B cell (primary cell): ENCODE measurements around the gene ASTN2. TPM values are rescaled to one million over a fixed set of nuclear protein-coding genes. Genes with fewer than 3 reads are reported as not detected.

ENCODE experiments used
- ATAC-seq: fragments of 200-7000 bp; cut with Tn5 transposase; one replicate; pipeline ENCODE4 v1.10.0; 2021; ENCODE audit warnings: low read depth, mild to moderate bottlenecking, moderate number of reproducible peaks, moderate library complexity
- CTCF ChIA-PET: fragments of 350-600 bp; sonication (Branson Sonifier 250); formaldehyde crosslinking; loops from one replicate; lab custom pipeline; 2021; ENCODE audit warnings: antibody characterized with exemption, inconsistent platforms; lab: Charles Lee
- POLR2A ChIA-PET: fragments of 350-600 bp; sonication (Branson Sonifier 250); formaldehyde crosslinking; loops from one replicate; lab custom pipeline; 2021; ENCODE audit warnings: antibody characterized with exemption; lab: Charles Lee
- DNase-seq: peaks from one replicate; pipeline ENCODE4 v3.0.0; 2013
- H2AFZ ChIP-seq: 2 replicates; pipeline ENCODE4 v1.6.1; 2012; ENCODE audit warnings: mild to moderate bottlenecking, low read depth, low read length; ENCODE audit not compliant: insufficient read depth, poor library complexity, severe bottlenecking
- H3K27ac ChIP-seq, 2 donors: 1 replicate in 1 of 2; 2 replicates in 1 of 2; pipeline ENCODE4 v1.5.1; 2012 to 2013; ENCODE audit warnings: low read length in 2 of 2, mild to moderate bottlenecking in 2 of 2, moderate library complexity in 1 of 2
- H3K27me3 ChIP-seq, 4 experiments: fragments of 200-600 bp in 1 of 4; sonication (generic) in 1 of 4; replicated peaks in 1 of 4; 1 replicate in 2 of 4; 2 replicates in 2 of 4; pipeline versions ENCODE4 v1.6.1 to v1.7.0; 2013 to 2016; ENCODE audit warnings: low read length in 3 of 4, mild to moderate bottlenecking in 2 of 4, mixed read lengths in 1 of 4, moderate library complexity in 1 of 4; ENCODE audit not compliant: insufficient read depth in 4 of 4, control insufficient read depth in 3 of 4; ENCODE audit errors: control extremely low read depth in 1 of 4
- H3K36me3 ChIP-seq, 2 experiments: replicated peaks in 1 of 2; 1 replicate in 1 of 2; 2 replicates in 1 of 2; pipeline versions ENCODE4 v1.6.1 to v1.7.1; 2013; ENCODE audit warnings: low read length in 1 of 2; ENCODE audit not compliant: insufficient read depth in 2 of 2, control insufficient read depth in 1 of 2; ENCODE audit errors: control extremely low read depth in 1 of 2, extremely low read depth in 1 of 2
- H3K4me1 ChIP-seq, 2 donors: fragments of 200-600 bp in 1 of 2; sonication (generic) in 1 of 2; 1 replicate in 1 of 2; 2 replicates in 1 of 2; pipeline versions ENCODE4 v1.5.1 to v1.6.1; 2013 to 2017; ENCODE audit warnings: low read length in 2 of 2; ENCODE audit not compliant: control insufficient read depth in 2 of 2, insufficient read depth in 2 of 2
- H3K4me2 ChIP-seq: replicated peaks from 2 replicates; pipeline ENCODE3; 2012; ENCODE audit warnings: mild to moderate bottlenecking, low read depth, low read length; ENCODE audit not compliant: poor library complexity, severe bottlenecking
- H3K4me3 ChIP-seq, 5 experiments: fragments of 200-600 bp in 1 of 5; sonication (generic) in 1 of 5; 1 replicate in 3 of 5; 2 replicates in 2 of 5; pipeline versions ENCODE4 v1.5.1 to v1.7.0; 2011 to 2016; ENCODE audit warnings: low read length in 4 of 5, mild to moderate bottlenecking in 4 of 5, low read depth in 2 of 5, control low read depth in 1 of 5, moderate library complexity in 1 of 5; ENCODE audit not compliant: insufficient read depth in 1 of 5; ENCODE audit errors: control extremely low read depth in 1 of 5, extremely low read depth in 1 of 5
- H3K79me2 ChIP-seq: fragments of 200-600 bp; sonication (generic); one replicate; pipeline ENCODE4 v1.6.0; 2016; ENCODE audit warnings: low read length; ENCODE audit not compliant: control insufficient read depth, insufficient read depth
- H3K9ac ChIP-seq: fragments of 200-600 bp; sonication (generic); 2 replicates; pipeline ENCODE4 v1.6.1; 2017; ENCODE audit warnings: mild to moderate bottlenecking, low read length, moderate library complexity
- H3K9me3 ChIP-seq, 3 donors: one replicate each; pipeline versions ENCODE4 v1.6.1 to v1.7.1; 2013; ENCODE audit warnings: low read length in 2 of 3; ENCODE audit not compliant: control insufficient read depth in 2 of 3, insufficient read depth in 1 of 3; ENCODE audit errors: control extremely low read depth in 1 of 3
- H4K20me1 ChIP-seq: 2 replicates; pipeline ENCODE4 v1.6.0; 2012; ENCODE audit warnings: mild to moderate bottlenecking, low read length; ENCODE audit not compliant: insufficient read depth, control insufficient read depth, poor library complexity, severe bottlenecking
- H3K27ac Mint-ChIP-seq: one replicate; pipeline ENCODE4 v1.8.0; 2021; ENCODE audit warnings: mixed read lengths
- H3K27me3 Mint-ChIP-seq: one replicate; pipeline ENCODE4 v1.8.0; 2021; ENCODE audit warnings: mixed read lengths
- H3K4me1 Mint-ChIP-seq: one replicate; pipeline ENCODE4 v1.8.0; 2021; ENCODE audit warnings: mixed read lengths
- H3K4me3 Mint-ChIP-seq: one replicate; pipeline ENCODE4 v1.8.0; 2021; ENCODE audit warnings: mixed read lengths
- H3K9me3 Mint-ChIP-seq: one replicate; pipeline ENCODE4 v1.8.0; 2022; ENCODE audit warnings: mixed read lengths; ENCODE audit not compliant: insufficient read depth
- CTCF ChIP-seq: fragments of 200-600 bp; IDR thresholded peaks from one replicate; pipeline ENCODE4 v1.8.0; 2022; ENCODE audit warnings: antibody characterized with exemption, mild to moderate bottlenecking
- EZH2 ChIP-seq: IDR thresholded peaks from 2 replicates; pipeline ENCODE4 v1.6.1; 2012; ENCODE audit warnings: borderline replicate concordance, low read depth, mild to moderate bottlenecking, moderate library complexity, low read length; ENCODE audit not compliant: insufficient read depth, poor library complexity, severe bottlenecking
- WGBS: methylation state at CpG from one replicate; pipeline ENCODE4 v1.1.5; 2013; ENCODE audit warnings: missing lambda C conversion rate; ENCODE audit not compliant: insufficient coverage; 5-methylcytosine and 5-hydroxymethylcytosine counted together
- intact Hi-C: fragments of 100-400 bp; cut with micrococcal nuclease; formaldehyde crosslinking; loops from one replicate; pipeline ENCODE4 v1.10.0; 2022
- polyA plus RNA-seq: library from polyadenylated mRNA; depleted of rRNA; stranded (reverse); fragments of >200 nt; gene quantifications from 2 replicates; pipeline ENCODE4 v1.2.3, GENCODE V29; 2012
- total RNA-seq, 2 donors: library from RNA; stranded (reverse); fragments of 120-200 nt in 1 of 2; gene quantifications; 1 replicate in 1 of 2; 2 replicates in 1 of 2; pipeline versions ENCODE4 v1.2.3 to v1.2.4, GENCODE V29; 2013 to 2022

Gene ASTN2
- total and polyA plus RNA-seq, 2 donors (not counting 1 experiment from before 2014, with no cell fraction given), result 1.2 to 3.6 TPM

- H3K27ac Mint-ChIP-seq, result no peak overlapping the region
- intact Hi-C loops, result no loop called here
- H3K9me3 ChIP-seq, result no peaks in the 10 kb centered on the region
Measured at GRCh38 chr9:116641292-116642059, 773.4 kb downstream of the ASTN2 start.

More at GRCh38 chr9:116641292-116642059, 773.4 kb downstream of the ASTN2 start:
- Histone ChIP-seq H3K4me1 (no peaks in the 10 kb centered on the region), H3K27ac (no peak overlapping the region), H3K27me3 (no peaks in the 10 kb centered on the region), H3K9ac (no peak overlapping the region), H3K4me2 (no peak overlapping the region), H3K36me3 (no peaks in the 10 kb centered on the region), H3K4me3 (no peak overlapping the region), H3K79me2 (no peaks in the 10 kb centered on the region), H4K20me1 (no peaks in the 10 kb centered on the region), H2AFZ (no peak overlapping the region)
- H3K4me1 Mint-ChIP-seq, result no peaks in the 10 kb centered on the region
- TF ChIP-seq CTCF, result no peak
- TF ChIP-seq EZH2, result no peak
- DNase-seq, result no peak
- ChIA-PET POLR2A (no interaction called here), CTCF (interaction anchor here (0.6 kb wide), 1 partner anchor 20 kb away, joined by 3 read pairs; no protein-coding TSS in a partner anchor)
- H3K9me3 Mint-ChIP-seq, result no peaks in the 10 kb centered on the region
- 100% methylated on average over 1 of the region's 2 CpGs for WGBS
- H3K4me3 Mint-ChIP-seq, result no peak overlapping the region
- ATAC-seq, result no peak
- no peaks in the 10 kb centered on the region for H3K27me3 Mint-ChIP-seq
